Activated CD8-positive, alpha-beta memory T cell treated with anti-CD3 and anti-CD28 coated beads for 36 hours (primary cell): ENCODE measurements around the gene MGAT3. TPM values are rescaled to one million over a fixed set of nuclear protein-coding genes. Genes with fewer than 3 reads are reported as not detected.

Source experiments
- CTCF ChIA-PET: fragments of 350-600 bp; sonication (Branson Sonifier 250); formaldehyde crosslinking; loops from one replicate; lab custom pipeline; 2021; ENCODE audit warnings: antibody characterized with exemption; lab: Charles Lee
- POLR2A ChIA-PET: fragments of 350-600 bp; sonication (Branson Sonifier 250); formaldehyde crosslinking; loops from one replicate; lab custom pipeline; 2021; ENCODE audit warnings: antibody characterized with exemption; lab: Charles Lee
- total RNA-seq, 2 experiments: library from RNA; stranded (reverse); gene quantifications; one replicate each; pipeline ENCODE4 v1.2.3, GENCODE V29; 2021

Gene MGAT3
- total RNA-seq, 2 experiments from 2014 or later: 0.19 TPM

DNA sequence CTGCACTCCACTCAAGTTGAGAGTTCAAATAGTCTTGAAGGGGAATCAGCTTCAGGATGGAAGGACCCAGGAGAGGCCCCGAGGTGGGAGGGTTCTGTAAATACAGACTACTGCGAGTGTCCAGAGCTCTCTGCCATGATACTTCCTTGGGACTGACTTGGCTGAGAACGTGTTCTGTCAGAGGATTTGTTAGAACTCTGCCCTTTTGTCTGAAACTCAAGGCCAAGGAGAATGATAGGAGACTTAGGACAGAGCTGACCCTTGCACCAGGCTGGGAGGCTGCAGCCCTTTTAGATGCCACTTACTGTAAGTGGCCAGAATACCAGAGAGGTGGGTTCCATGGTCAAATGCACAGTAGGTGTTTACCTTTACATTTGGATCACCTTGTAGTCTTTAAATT, 60.7 kb downstream of the MGAT3 start:
- ChIA-PET CTCF (interaction anchor here (1.1 to 2.7 kb wide), 8 partner anchors 12 to 25 kb away, joined by 3 to 19 read pairs (median 3); partner anchors contain the start of gene MIEF1), POLR2A (interaction anchor here (2.5 kb wide), 1 partner anchor 16 kb away, joined by 9 read pairs; the partner anchor contains the start of gene MIEF1)

DNA sequence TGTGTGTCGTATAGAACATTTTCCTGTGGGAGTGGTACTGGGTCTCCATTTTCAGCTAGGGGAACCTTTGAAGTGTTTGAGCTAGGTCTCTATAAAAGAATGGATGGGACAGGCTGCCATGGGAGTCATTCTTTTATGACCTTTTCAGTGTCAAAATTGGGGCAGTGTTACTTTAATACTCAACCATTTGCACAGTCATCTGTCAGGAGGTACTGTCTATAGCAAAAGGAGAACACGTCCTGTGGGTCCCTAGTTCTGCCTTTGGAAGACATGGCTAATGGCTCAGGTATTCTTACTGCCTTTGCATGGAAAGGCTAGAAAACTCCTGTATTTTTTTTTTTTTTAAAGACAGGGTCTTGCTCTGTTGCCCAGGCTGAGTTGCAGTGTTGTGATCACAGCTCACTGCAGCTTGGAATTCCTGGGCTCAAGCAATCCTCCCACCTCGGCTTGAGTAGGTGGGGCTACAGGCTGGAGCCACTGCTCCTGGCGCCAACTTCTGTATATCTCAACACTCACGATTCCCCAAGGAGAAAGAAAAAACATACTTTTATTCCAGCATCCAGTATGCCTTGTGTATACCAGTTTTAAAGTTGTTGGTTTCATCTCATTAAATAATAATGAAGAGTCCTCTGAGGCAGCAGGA, 61.5 kb downstream of the MGAT3 start:
- ChIA-PET CTCF (interaction anchor here (1.1 to 2.7 kb wide), 6 partner anchors 11 to 26 kb away, joined by 3 to 19 read pairs (median 3); partner anchors contain the start of gene MIEF1), POLR2A (interaction anchor here (2.5 kb wide), 1 partner anchor 16 kb away, joined by 9 read pairs; the partner anchor contains the start of gene MIEF1)

DNA sequence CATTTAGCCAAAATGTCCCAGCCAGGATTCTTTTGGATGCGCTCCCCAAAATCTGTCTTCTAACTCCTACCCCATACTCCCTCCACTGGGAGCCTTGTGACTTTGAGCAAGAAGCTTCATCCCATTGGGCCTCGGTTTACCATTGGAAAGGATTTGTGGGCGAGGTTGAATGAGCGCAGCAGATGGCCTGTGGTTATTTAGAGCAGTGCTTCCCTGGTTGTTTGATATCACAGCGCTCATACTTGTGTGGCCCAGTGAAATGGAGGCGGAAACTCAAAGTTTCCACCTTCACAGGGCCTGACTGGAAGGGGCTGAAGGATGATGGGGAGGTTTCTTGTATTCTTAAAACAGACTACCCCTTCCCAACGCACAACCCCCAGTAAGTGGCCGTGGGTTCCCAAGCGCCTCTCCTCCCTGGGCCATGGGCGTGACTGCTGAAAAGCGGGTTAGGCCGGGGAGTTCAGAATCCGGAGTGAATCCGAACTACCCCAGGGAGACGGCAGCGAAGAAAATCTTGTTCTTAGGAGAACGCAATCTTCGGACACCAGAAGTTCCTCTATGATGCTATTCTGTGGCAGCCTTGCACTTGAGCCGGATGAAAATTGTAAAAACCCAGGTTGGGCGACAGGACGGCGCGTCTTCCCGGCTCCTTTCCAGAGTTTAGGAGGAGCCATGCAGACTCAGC, 62.3 kb downstream of the MGAT3 start:
- CTCF ChIA-PET: interaction anchor here (1.0 to 2.2 kb wide), 3 partner anchors 10 to 26 kb away, joined by 4 to 16 read pairs (median 6); no protein-coding TSS in a partner anchor
- POLR2A ChIA-PET: interaction anchor here (0.5 to 2.3 kb wide), 11 partner anchors 10 to 506 kb away, joined by 3 to 26 read pairs (median 4); partner anchors contain the start of genes MIEF1 and RPL3

DNA sequence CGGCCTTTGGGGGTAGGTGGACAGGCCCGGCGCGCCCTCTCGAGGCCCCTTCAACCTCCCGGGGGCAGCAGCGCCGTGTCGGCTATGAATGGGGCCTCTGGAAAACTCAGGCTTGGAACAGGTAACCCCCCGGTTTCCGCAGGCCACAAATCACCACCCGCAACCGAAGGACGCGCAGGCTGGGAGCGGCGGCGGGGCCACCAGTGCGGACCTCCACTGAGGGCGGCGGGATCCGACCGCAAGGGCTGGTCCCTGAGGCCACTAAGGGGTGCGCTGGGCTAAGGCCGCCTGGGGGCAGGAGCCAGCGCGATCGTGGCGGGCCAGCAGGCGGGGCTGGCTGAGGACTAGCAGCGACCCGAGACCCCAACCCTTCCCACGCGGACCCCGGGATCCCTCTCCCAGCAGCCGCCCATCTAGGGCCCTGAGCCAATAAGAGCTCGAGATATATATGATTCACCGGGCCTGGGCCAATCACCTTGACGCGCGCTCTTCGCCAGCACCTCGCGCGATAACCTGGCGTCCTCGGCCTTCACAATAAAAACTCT, 62.9 kb downstream of the MGAT3 start:
- ChIA-PET CTCF (interaction anchor here (0.8 to 2.2 kb wide), 4 partner anchors 9 to 27 kb away, joined by 3 to 16 read pairs (median 5); partner anchors contain the start of gene MIEF1), POLR2A (interaction anchor here (0.5 to 2.3 kb wide), 17 partner anchors 9 to 728 kb away, joined by 3 to 26 read pairs (median 4); partner anchors contain the start of genes MIEF1, RPL3 and RPS19BP1)

DNA sequence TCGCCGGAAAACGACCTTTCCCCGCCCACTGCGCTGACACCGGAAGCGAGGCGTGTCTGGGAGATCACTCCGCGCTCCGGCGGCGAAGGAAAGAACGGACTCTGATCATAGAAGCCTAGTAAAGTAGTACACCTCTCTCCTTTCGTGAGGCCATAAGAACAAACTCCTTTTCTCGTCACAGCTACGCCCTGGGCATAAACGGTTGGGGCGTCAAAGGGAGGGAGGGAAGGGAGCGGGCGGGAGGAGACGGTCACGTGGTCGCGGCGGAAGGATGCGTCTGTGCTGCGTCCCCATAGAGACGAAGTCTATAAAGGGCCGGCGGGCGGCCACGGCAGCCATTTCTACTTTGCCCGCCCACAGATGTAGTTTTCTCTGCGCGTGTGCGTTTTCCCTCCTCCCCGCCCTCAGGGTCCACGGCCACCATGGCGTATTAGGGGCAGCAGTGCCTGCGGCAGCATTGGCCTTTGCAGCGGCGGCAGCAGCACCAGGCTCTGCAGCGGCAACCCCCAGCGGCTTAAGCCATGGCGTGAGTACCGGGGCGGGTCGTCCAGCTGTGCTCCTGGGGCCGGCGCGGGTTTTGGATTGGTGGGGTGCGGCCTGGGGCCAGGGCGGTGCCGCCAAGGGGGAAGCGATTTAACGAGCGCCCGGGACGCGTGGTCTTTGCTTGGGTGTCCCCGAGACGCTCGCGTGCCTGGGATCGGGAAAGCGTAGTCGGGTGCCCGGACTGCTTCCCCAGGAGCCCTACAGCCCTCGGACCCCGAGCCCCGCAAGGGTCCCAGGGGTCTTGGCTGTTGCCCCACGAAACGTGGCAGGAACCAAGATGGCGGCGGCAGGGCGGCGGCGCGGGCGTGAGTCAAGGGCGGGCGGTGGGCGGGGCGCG, 63.7 kb downstream of the MGAT3 start, which contains the start of gene ATF4:
ATF4 (plus strand) TSS at position 337 of the 880 bp plus-strand sequence. CDS start 884 bp downstream, outside the sequence.
- CTCF ChIA-PET: interaction anchor here (0.8 to 2.2 kb wide), 4 partner anchors 9 to 27 kb away, joined by 3 to 16 read pairs (median 5); partner anchors contain the start of gene MIEF1
- POLR2A ChIA-PET: interaction anchor here (0.5 to 2.3 kb wide), 18 partner anchors 8 to 727 kb away, joined by 3 to 26 read pairs (median 4); partner anchors contain the start of genes MIEF1, RPL3 and RPS19BP1

DNA sequence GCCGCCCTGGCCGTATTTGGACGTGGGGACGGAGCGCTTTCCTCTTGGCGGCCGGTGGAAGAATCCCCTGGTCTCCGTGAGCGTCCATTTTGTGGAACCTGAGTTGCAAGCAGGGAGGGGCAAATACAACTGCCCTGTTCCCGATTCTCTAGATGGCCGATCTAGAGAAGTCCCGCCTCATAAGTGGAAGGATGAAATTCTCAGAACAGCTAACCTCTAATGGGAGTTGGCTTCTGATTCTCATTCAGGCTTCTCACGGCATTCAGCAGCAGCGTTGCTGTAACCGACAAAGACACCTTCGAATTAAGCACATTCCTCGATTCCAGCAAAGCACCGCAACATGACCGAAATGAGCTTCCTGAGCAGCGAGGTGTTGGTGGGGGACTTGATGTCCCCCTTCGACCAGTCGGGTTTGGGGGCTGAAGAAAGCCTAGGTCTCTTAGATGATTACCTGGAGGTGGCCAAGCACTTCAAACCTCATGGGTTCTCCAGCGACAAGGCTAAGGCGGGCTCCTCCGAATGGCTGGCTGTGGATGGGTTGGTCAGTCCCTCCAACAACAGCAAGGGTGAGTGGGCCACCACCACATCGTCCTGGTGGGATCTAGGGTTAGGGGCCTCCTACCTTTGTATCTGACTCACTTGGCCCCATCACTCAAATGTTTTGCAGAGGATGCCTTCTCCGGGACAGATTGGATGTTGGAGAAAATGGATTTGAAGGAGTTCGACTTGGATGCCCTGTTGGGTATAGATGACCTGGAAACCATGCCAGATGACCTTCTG, 64.5 kb downstream of the MGAT3 start:
- ChIA-PET POLR2A (interaction anchor here (0.6 to 2.3 kb wide), 4 partner anchors 8 to 202 kb away, joined by 3 to 26 read pairs (median 12); partner anchors contain the start of genes MIEF1 and RPL3), CTCF (interaction anchor here (1.1 to 2.2 kb wide), 2 partner anchors 8 to 388 kb away, joined by 3 to 16 read pairs; no protein-coding TSS in a partner anchor)

DNA sequence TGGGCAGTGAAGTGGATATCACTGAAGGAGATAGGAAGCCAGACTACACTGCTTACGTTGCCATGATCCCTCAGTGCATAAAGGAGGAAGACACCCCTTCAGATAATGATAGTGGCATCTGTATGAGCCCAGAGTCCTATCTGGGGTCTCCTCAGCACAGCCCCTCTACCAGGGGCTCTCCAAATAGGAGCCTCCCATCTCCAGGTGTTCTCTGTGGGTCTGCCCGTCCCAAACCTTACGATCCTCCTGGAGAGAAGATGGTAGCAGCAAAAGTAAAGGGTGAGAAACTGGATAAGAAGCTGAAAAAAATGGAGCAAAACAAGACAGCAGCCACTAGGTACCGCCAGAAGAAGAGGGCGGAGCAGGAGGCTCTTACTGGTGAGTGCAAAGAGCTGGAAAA, 65.3 kb downstream of the MGAT3 start:
- CTCF ChIA-PET: interaction anchor here (1.1 to 1.8 kb wide), 5 partner anchors 10 to 387 kb away, joined by 3 to 9 read pairs (median 3); partner anchors contain the start of gene RPS19BP1
- POLR2A ChIA-PET: interaction anchor here (0.6 to 2.3 kb wide), 8 partner anchors 9 to 205 kb away, joined by 3 to 18 read pairs (median 4); partner anchors contain the start of genes MIEF1, RPL3 and SYNGR1

DNA sequence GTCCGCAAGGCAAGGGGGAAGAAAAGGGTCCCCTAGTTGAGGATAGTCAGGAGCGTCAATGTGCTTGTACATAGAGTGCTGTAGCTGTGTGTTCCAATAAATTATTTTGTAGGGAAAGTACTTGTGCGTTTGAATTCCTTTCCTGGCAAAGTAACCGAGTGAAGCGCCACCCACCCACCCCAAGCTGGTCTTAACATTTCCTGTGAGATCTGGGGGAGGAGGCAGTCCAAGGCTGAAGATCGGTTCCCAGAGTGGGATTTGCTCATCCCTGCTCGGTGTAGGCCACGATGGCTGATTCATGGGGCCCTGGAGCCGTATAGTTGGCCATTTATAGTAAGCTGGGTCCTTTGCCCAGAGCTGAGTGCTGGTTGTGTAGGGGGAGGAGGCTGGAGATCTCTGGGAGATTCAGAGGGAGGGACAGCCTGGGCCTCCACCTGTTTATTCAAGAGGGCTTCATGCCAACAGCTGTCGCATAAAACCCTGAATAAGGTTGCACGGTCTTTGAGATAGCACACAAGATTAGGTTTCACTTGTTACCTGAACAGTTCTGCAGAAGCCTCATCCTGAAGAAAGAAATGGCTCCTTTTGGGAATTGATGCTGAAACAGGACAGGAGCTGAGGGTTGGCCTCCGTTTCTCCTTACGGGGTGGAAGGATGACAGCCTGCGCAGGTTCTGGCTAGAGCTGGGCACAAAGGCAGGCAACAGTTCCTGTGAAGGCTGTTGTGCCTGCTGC, 65.9 kb downstream of the MGAT3 start:
- POLR2A ChIA-PET: interaction anchor here (0.6 to 2.3 kb wide), 10 partner anchors 8 to 390 kb away, joined by 3 to 18 read pairs (median 4); partner anchors contain the start of genes MIEF1, RPL3 and SYNGR1
- CTCF ChIA-PET: interaction anchor here (0.8 to 1.8 kb wide), 6 partner anchors 9 to 387 kb away, joined by 3 to 9 read pairs (median 3); partner anchors contain the start of gene RPS19BP1

DNA sequence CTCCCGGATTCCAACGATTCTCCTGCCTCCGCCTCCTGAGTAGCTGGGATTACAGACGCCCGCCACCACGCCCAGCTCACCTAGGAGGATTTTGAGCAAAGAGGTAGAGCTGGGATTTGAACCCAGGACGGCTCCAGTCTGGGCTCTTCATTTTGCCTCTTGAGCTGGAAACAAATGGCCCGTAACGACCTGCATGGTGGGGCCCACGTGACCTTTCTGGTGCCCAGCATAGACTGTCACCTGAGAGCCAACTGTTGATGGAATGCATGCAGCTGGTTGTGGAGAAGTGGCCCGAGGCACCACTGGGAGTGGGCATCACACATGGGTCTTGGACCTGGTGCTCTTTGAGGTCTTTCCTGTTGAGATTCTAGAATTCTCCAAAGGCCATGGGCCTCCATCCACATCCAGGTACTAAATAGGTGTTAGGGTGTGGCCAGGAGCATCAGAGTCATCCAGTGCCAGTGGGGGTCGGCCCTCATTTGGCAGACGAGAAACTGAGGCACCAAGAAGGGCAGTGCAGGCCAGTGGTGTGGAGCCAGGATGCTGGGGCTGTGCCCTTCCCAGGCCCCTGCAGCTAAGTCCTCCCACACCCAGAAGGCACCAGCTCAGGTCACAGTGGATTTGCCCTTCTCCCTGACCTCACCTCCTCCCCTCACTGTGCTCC, 67.4 kb downstream of the MGAT3 start:
- ChIA-PET POLR2A (interaction anchor here (0.7 to 2.3 kb wide), 4 partner anchors 22 to 205 kb away, joined by 3 to 18 read pairs (median 4); partner anchors contain the start of genes MIEF1 and RPL3), CTCF (interaction anchor here (0.6 to 2.0 kb wide), 3 partner anchors 28 to 71 kb away, joined by 3 to 10 read pairs (median 7); no protein-coding TSS in a partner anchor)

DNA sequence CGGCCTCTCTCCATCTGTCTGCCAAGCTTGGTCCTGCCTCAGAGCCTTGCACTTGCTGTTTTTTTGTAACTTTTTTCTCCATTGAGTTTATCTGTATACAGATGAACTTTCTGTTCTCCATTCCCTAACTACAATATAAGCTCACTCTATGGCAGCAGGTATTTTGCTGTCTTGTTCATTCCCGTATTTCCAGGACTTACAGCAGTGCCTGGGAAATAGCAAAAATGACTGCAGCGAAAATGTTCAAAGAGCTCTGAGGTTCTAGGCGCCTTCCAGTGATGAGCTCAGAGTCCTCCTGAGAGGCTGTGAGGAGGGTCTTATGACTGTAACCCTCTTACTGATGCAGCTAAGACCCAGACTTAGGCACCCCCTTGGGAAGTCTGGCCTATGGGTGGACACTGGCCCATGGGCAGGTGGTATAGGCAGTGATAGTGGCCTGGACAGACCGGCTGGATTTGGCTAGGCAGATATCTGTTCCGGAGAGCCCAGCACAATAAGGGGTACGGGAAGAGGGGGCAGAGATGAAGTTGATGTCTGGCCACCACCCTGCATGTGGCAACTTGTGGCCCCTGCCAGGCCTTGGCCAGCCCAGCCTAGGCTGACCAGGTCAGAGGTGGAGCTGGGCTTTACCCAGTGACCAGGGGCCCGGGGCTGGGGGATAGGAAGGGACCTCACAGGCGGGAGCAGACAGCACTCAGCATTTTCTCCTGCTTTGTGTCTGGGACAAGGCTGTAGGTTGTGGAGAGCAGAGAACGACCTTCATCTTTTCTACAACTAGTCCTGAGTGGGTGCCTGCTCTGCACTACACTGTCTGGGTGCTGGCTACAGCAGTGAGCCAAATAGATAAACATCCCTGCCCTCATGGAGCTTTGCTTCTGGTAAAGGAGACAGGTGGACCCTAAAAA, 68.2 kb downstream of the MGAT3 start:
- POLR2A ChIA-PET: interaction anchor here (0.6 to 1.4 kb wide), 3 partner anchors 13 to 205 kb away, joined by 3 to 5 read pairs (median 4); partner anchors contain the start of genes MIEF1 and RPL3
- CTCF ChIA-PET: interaction anchor here (1.9 to 2.0 kb wide), 2 partner anchors 29 to 32 kb away, joined by 7 to 10 read pairs; no protein-coding TSS in a partner anchor

DNA sequence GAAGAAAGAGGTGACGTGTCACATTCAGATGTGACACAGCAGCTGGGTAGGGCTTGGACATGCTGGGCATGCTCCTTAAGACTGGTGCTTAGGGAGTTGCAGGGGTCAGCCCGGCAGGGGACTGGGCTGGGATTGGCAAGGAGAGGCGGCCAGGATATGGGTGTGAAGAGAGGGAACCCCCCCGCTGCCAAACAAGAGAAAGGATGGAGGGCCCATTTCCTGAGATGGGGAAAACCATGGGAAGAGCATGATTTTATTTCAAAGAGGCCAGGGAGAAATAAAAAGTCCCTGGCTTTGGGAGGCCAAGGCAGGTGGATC, 68.8 kb downstream of the MGAT3 start:
- ChIA-PET CTCF (interaction anchor here (1.9 to 2.0 kb wide), 2 partner anchors 29 to 32 kb away, joined by 7 to 10 read pairs; no protein-coding TSS in a partner anchor), POLR2A (no interaction called here)

DNA sequence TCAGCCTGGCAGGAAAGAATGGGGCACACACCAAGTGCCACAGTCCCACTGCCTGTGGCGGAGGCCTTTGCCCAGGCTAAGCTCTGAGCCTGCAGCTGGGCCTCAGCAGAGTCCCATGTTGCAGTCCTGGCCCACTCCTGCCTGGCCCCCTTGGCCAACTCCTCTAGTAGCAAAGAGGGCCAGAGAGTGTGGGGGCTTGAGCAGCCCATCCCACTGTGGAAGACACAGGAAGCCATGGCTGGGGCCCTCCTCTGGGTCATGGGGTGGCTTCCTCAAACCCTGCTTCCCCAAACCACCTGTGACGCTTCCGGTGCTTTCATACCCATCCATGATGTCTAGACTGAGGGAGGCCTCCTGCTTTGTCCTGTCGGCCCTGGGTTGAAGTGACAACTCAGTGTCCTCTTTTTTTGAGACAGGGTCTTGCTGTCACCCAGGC, 69.9 kb downstream of the MGAT3 start:
- ChIA-PET CTCF (interaction anchor here (0.7 to 6.2 kb wide), 5 partner anchors 11 to 714 kb away, joined by 3 to 77 read pairs (median 6); no protein-coding TSS in a partner anchor), POLR2A (interaction anchor here (0.6 kb wide), 1 partner anchor 378 kb away, joined by 4 read pairs; no protein-coding TSS in a partner anchor)

DNA sequence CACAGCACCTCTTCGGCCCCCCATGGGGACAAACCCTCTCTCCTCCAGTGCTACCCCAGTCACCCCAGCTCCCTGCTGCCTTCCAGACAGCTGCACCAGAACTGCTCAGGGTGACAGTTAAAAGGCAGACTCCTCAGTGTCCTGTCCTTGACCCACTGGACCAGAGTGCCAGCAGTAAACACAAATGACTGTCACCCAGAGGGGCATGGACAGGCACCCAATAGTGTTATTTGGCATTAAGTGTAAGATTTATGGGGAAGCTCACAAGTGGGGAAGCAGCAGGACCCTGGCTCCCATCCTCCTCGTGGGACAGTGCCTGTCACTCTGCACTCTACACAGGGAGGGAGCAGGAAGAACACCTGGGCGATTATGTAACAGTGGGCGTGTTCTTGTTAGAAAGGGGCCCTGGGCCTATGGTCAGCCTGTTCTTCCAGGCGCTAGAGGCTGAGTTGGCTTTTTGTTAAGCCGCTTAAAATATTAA, 70.7 kb downstream of the MGAT3 start:
- ChIA-PET POLR2A (interaction anchor here (0.5 kb wide), 1 partner anchor 652 kb away, joined by 3 read pairs; no protein-coding TSS in a partner anchor), CTCF (interaction anchor here (0.6 to 6.2 kb wide), 4 partner anchors 12 to 90 kb away, joined by 3 to 77 read pairs (median 7); no protein-coding TSS in a partner anchor)
